Activated naive CD8-positive, alpha-beta T cell (primary cell): ENCODE measurements around the gene GPR3.
"Not testable (repeated sequence)": the region's sequence is repeated elsewhere in the genome, so short reads cannot be mapped to it uniquely, and the experiment has no call there.

Experiments
- H3K27ac Mint-ChIP-seq: one replicate; pipeline ENCODE4 v1.8.0; 2021; ENCODE audit warnings: mixed read lengths
- H3K27me3 Mint-ChIP-seq: one replicate; pipeline ENCODE4 v1.8.0; 2021; ENCODE audit warnings: mixed read lengths
- H3K36me3 Mint-ChIP-seq: one replicate; pipeline ENCODE4 v1.8.0; 2021; ENCODE audit warnings: mixed read lengths
- H3K4me1 Mint-ChIP-seq: one replicate; pipeline ENCODE4 v1.8.0; 2021; ENCODE audit warnings: low read depth, mixed read lengths
- H3K4me3 Mint-ChIP-seq: one replicate; pipeline ENCODE4 v1.8.0; 2021; ENCODE audit warnings: mild to moderate bottlenecking, mixed read lengths
- H3K9me3 Mint-ChIP-seq: one replicate; pipeline ENCODE4 v1.8.0; 2021; ENCODE audit warnings: low read depth, mixed read lengths

GPR3 gene

GRCh38 chr1:27413004-27413403 lies 20.6 kb downstream of the GPR3 start:
- Mint-ChIP-seq H3K27ac (no peak overlapping the region), H3K9me3 (no peaks in the 10 kb centered on the region), H3K4me3 (no peak overlapping the region), H3K4me1 (peaks cover 15% of the 10 kb centered on the region), H3K27me3 (no peaks in the 10 kb centered on the region), H3K36me3 (peaks cover 8% of the 10 kb centered on the region)

GRCh38 chr1:27414091-27414490 lies 21.7 kb downstream of the GPR3 start:
- peaks cover 24% of the 10 kb centered on the region for H3K4me1 Mint-ChIP-seq
- H3K27me3 Mint-ChIP-seq: no peaks in the 10 kb centered on the region
- no peak overlapping the region for H3K27ac Mint-ChIP-seq
- no peaks in the 10 kb centered on the region for H3K9me3 Mint-ChIP-seq
- no peak overlapping the region for H3K4me3 Mint-ChIP-seq
- peaks cover 10% of the 10 kb centered on the region for H3K36me3 Mint-ChIP-seq

GRCh38 chr1:27416387-27417111 lies 24.1 kb downstream of the GPR3 start:
- Mint-ChIP-seq H3K36me3 (peaks cover 6% of the 10 kb centered on the region), H3K4me3 (no peak overlapping the region), H3K9me3 (no peaks in the 10 kb centered on the region), H3K27ac (peak overlapping the region; percentile 61), H3K4me1 (peaks cover 34% of the 10 kb centered on the region), H3K27me3 (no peaks in the 10 kb centered on the region)

- H3K36me3 Mint-ChIP-seq: peaks cover 6% of the 10 kb centered on the region
- peaks cover 42% of the 10 kb centered on the region for H3K4me1 Mint-ChIP-seq
- peak overlapping the region; percentile 88 for H3K27ac Mint-ChIP-seq
- no peaks in the 10 kb centered on the region for H3K27me3 Mint-ChIP-seq
- H3K4me3 Mint-ChIP-seq: no peak overlapping the region
- no peaks in the 10 kb centered on the region for H3K9me3 Mint-ChIP-seq
Measured at GRCh38 chr1:27417713-27418112, 25.3 kb downstream of the GPR3 start.

- Mint-ChIP-seq H3K36me3 (peaks cover 6% of the 10 kb centered on the region), H3K27ac (peak overlapping the region; percentile 88), H3K27me3 (no peaks in the 10 kb centered on the region), H3K4me1 (peaks cover 46% of the 10 kb centered on the region), H3K9me3 (no peaks in the 10 kb centered on the region), H3K4me3 (no peak overlapping the region)
Measured at GRCh38 chr1:27418326-27419185, 26.1 kb downstream of the GPR3 start.

- Mint-ChIP-seq H3K4me1 (peaks cover 62% of the 10 kb centered on the region), H3K27me3 (no peaks in the 10 kb centered on the region), H3K27ac (peak overlapping the region; percentile 78), H3K4me3 (no peak overlapping the region), H3K9me3 (no peaks in the 10 kb centered on the region), H3K36me3 (peaks cover 11% of the 10 kb centered on the region)
Measured at GRCh38 chr1:27423709-27424108, 31.3 kb downstream of the GPR3 start.

- Mint-ChIP-seq H3K27ac (peak overlapping the region; percentile 97), H3K9me3 (no peaks in the 10 kb centered on the region), H3K36me3 (peaks cover 11% of the 10 kb centered on the region), H3K4me3 (peak overlapping the region; percentile 82), H3K4me1 (peaks cover 74% of the 10 kb centered on the region), H3K27me3 (no peaks in the 10 kb centered on the region)
Measured at GRCh38 chr1:27427329-27427728, 34.9 kb downstream of the GPR3 start.

GRCh38 chr1:27427816-27428315 lies 35.4 kb downstream of the GPR3 start:
- Mint-ChIP-seq H3K9me3 (no peaks in the 10 kb centered on the region), H3K4me1 (peaks cover 71% of the 10 kb centered on the region)

GRCh38 chr1:27428316-27429028 lies 36.0 kb downstream of the GPR3 start:
- no peaks in the 10 kb centered on the region for H3K9me3 Mint-ChIP-seq
- H3K27me3 Mint-ChIP-seq: no peaks in the 10 kb centered on the region
- H3K36me3 Mint-ChIP-seq: peaks cover 11% of the 10 kb centered on the region
- peaks cover 75% of the 10 kb centered on the region for H3K4me1 Mint-ChIP-seq
- peak overlapping the region; percentile 82 for H3K4me3 Mint-ChIP-seq
- peak overlapping the region; percentile 97 for H3K27ac Mint-ChIP-seq

More at GRCh38 chr1:27427816-27428315, 35.4 kb downstream of the GPR3 start:
- Mint-ChIP-seq H3K4me3 (peak overlapping the region; percentile 82), H3K36me3 (peaks cover 11% of the 10 kb centered on the region), H3K27ac (peak overlapping the region; percentile 97), H3K27me3 (no peaks in the 10 kb centered on the region)

- H3K36me3 Mint-ChIP-seq: peaks cover 11% of the 10 kb centered on the region
- peak overlapping the region; percentile 97 for H3K27ac Mint-ChIP-seq
- H3K9me3 Mint-ChIP-seq: no peaks in the 10 kb centered on the region
- H3K4me3 Mint-ChIP-seq: peak overlapping the region; percentile 82
- peaks cover 75% of the 10 kb centered on the region for H3K4me1 Mint-ChIP-seq
- H3K27me3 Mint-ChIP-seq: no peaks in the 10 kb centered on the region
Measured at GRCh38 chr1:27429029-27429425, 36.6 kb downstream of the GPR3 start.

GRCh38 chr1:27430903-27431600 lies 38.6 kb downstream of the GPR3 start:
- Mint-ChIP-seq H3K27me3 (no peaks in the 10 kb centered on the region), H3K36me3 (peaks cover 8% of the 10 kb centered on the region), H3K4me1 (peaks cover 83% of the 10 kb centered on the region), H3K9me3 (no peaks in the 10 kb centered on the region), H3K4me3 (peak overlapping the region; percentile 57), H3K27ac (peak overlapping the region; percentile 83)

- H3K36me3 Mint-ChIP-seq: peaks cover 5% of the 10 kb centered on the region
- H3K9me3 Mint-ChIP-seq: no peaks in the 10 kb centered on the region
- peak overlapping the region; percentile 83 for H3K27ac Mint-ChIP-seq
- peak overlapping the region; percentile 57 for H3K4me3 Mint-ChIP-seq
- peaks cover 86% of the 10 kb centered on the region for H3K4me1 Mint-ChIP-seq
- no peaks in the 10 kb centered on the region for H3K27me3 Mint-ChIP-seq
Measured at GRCh38 chr1:27431601-27431940, 39.1 kb downstream of the GPR3 start.

- H3K27ac Mint-ChIP-seq, H3K4me3 Mint-ChIP-seq, H3K36me3 Mint-ChIP-seq, H3K27me3 Mint-ChIP-seq, H3K9me3 Mint-ChIP-seq: not testable (repeated sequence)
- H3K4me1 Mint-ChIP-seq: peaks cover 86% of the 10 kb centered on the region
Measured at GRCh38 chr1:27432725-27433124, 40.3 kb downstream of the GPR3 start.

GRCh38 chr1:27433706-27434105 lies 41.3 kb downstream of the GPR3 start:
- no peaks in the 10 kb centered on the region for H3K9me3 Mint-ChIP-seq
- H3K27ac Mint-ChIP-seq: peak overlapping the region; percentile 81
- peaks cover 86% of the 10 kb centered on the region for H3K4me1 Mint-ChIP-seq
- peaks cover 2% of the 10 kb centered on the region for H3K36me3 Mint-ChIP-seq
- no peaks in the 10 kb centered on the region for H3K27me3 Mint-ChIP-seq
- H3K4me3 Mint-ChIP-seq: peak overlapping the region; percentile 9
